Subcutaneous adipose tissue (tissue), 4 donors: ENCODE results near the gene ORC6. TPM values are rescaled to one million over a fixed set of nuclear protein-coding genes. Genes with fewer than 3 reads are reported as not detected.

Experiments
- total RNA-seq, 4 donors: library from RNA; depleted of rRNA; stranded (reverse); fragments of >200 nt; gene quantifications; one replicate each; pipeline ENCODE4 v1.1.0, GENCODE V29; 2016
- TF ChIP-seq, protein P1 (sequence below): fragments of 450-650 bp; IDR thresholded peaks from one replicate; pipeline ENCODE4 v1.5.1; 2016; ENCODE audit warnings: low read depth, mild to moderate bottlenecking, control low read depth, antibody characterized with exemption, moderate library complexity

ORC6 gene
- total RNA-seq, 4 donors from 2014 or later: 1.1 to 2.4 (median 2.0) TPM

DNA sequence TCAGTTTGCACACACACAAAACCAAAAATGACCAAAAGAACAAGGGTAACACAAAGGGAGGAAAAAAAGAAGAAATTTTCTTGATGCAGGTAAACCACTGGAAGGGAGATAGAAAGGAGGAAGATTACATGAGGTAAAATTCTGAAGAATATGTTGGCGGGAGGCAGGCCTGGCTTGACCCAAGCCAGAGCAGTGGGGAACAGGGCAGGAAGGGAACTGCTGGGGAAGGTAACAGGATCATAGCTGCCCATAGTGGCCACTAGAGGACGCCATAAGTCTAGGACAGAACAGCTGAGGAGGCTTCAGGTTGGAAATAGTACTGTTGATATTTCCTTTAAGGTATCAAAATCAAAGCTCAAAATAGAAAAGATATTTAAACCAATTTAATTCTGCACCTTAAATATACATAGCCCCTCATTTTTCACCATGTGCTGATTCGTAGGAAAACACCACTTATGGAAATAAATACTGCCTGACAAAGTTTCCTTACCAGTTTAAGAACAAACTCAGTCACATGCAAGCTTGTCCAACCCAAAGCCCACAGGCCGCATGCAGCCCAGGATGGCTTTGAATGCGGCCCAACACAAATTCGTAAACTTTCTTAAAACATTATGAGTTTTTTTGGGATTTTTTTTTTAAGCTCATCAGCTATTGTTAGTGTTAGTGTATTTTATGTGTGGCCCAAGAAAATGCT is 16.0 kb upstream of the ORC6 start:
- TF ChIP-seq, protein P1, sequence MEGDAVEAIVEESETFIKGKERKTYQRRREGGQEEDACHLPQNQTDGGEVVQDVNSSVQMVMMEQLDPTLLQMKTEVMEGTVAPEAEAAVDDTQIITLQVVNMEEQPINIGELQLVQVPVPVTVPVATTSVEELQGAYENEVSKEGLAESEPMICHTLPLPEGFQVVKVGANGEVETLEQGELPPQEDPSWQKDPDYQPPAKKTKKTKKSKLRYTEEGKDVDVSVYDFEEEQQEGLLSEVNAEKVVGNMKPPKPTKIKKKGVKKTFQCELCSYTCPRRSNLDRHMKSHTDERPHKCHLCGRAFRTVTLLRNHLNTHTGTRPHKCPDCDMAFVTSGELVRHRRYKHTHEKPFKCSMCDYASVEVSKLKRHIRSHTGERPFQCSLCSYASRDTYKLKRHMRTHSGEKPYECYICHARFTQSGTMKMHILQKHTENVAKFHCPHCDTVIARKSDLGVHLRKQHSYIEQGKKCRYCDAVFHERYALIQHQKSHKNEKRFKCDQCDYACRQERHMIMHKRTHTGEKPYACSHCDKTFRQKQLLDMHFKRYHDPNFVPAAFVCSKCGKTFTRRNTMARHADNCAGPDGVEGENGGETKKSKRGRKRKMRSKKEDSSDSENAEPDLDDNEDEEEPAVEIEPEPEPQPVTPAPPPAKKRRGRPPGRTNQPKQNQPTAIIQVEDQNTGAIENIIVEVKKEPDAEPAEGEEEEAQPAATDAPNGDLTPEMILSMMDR: no peak

DNA sequence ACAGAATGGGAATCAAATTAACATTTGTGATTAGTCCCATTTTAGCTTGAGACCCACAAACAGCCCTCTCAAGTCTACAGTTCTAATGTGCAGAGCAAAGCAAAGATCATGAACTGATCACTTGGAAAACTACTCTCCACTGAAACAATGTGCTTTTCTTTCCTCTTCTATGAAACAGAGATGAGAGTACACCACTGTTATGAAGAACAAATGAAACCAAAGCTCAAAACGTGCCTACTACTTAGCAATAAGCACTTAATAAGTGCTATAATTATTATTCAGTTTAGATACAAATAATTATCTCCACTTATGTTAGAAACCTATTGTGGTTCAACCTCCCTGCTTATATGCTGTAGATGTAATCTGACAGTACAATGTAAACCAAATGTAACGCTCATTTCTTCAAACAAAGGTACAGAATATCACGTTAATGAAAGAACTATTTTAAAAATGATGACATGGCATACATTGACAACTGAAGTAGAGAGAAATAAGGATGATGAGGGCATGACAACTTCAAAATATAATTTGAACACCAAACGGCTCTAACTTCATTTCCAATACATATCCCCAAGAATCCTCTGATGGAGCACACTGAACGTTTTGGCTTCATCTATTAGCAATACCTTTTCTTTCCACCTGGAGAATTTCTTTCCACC is 2.5 kb upstream of the ORC6 start:
- TF ChIP-seq, protein P1: no peak

DNA sequence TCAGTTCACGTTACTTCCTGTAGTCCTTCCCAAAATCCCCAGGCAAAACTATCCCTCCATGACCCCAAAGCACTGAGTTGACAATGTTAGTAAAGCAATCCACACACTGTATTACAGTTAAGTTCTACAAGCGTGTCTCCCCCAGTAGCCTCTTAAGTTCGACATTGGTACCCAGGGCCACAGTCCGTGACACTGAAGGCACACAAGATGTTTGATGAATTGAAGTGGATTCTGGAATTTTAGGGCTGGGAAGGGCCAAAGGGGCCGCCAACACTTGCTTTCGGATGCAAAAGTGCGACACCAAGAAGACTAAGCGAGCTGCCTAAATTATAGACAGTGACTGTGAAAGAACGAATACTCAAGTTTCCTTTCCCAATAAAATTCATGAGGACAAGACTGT is 2.0 kb upstream of the ORC6 start:
- TF ChIP-seq, protein P1: no peak

DNA sequence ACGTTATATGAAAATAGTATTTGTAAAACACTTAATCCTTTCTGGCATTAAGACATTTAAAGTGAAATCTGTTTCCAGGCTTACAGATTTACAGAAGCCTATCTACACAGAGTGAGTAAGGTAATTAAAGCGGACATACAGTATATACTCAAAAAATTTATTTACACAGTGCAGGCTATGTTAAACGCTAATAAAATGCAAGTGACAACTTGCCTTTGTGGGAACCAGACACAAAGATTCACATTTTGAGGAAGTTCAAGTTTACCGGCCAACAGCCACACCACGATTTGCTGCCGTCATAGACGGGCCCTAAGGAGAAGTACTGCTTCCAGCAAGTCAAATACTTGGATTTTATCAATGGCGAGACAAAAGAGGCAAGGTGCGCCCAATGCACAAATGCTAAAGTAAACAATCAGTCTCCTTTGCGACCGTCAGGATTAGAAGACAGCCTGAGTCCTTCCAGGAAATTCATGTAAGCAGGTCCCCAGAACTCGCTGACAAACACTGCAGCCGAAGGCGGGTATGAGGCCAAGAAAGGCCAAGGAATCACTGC is 1.3 kb upstream of the ORC6 start:
- TF ChIP-seq, protein P1: no peak

DNA sequence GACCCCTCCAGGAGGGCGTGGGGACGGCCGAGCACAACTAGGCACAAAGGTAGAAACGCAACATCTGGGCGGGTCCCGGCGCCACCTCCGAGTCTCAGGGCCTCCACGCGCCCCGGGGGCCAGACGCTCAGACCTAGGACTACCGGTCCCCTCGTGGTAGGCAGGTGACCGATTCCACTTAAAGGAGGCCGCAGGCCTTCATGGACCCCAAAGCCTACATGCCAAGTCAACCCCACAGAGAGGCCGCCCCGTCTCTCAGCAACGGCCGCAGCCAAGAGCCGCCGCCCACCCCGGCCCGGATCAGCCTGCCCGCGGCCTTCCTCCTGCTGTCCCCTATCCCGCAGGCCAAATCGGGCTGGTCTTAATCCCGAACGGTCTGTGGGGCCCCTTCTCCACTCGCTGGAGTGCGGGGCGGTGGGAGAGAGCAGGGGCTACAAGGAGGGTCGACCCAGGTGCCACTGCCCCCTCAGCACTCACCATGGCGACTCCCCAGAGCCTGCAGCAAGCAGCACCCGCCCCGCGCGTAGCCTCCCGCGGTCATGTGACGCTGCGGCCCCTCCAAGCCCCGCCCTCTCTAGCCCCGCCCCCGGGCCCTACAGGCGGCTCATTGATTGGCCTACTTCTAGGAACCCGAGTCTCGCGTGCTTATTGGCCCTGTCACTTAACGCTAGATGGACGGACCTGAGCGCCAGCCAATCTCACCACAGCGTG is 650 bp upstream of the ORC6 start, which contains the start of gene VPS35:
TSS of gene VPS35 (minus strand) at position 525 of the 711 bp plus-strand sequence. CDS start at position 480, 45 bp downstream.
- TF ChIP-seq, protein P1: no peak

DNA sequence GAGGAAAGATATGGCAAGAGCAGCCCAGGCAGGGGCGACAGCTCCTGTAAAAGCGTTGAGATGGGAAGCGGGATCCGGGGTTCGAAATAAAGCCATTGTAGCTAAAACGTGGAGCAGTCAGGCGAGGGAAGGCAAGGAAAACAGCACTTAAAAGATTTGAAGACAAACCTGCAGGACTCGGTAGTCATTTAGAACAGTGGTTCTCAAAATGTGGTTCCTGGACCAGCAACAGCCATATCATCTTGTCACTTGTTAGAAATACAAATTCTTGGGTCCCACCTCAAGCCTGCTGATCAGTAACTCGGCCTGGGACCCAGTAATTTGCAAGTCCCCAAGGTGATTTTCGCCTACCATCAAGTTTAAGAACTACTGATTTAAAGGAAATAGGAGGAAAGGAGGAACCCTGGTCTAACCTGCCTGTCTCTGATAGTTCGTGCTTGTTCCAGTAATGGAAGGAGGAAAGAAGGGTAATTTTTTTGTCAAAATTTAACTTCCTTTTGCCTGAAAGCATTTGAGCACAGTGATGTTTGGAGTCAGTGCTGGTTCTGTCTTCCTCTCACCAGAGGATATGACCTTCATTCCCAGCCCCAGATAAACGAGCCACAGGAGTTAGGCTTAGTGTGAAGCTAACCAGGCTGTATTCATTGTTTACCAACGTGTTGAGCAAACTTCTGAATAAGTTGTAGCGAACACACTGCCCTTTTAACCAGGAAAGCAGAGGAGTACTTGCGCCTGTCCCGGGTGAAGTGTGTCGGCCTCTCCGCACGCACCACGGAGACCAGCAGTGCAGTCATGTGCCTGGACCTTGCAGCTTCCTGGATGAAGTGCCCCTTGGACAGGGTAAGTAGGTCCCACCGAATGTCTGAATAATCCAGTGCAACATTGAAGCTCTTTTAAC is 1.1 kb downstream of the ORC6 start:
- TF ChIP-seq, protein P1: no peak
